SK-N-MC (cell line): ENCODE measurements around the gene TCF12.

Experiments
- DNase-seq: peaks from one replicate; pipeline ENCODE4 v3.0.0-alpha.2; 2011; ENCODE audit warnings: low read depth, low spot score
- H3K27ac ChIP-seq: fragments of 200-600 bp; sonication (generic); 2 replicates; pipeline ENCODE4 v1.5.1; 2016; ENCODE audit warnings: mixed run types
- H3K36me3 ChIP-seq: fragments of 200-600 bp; sonication (generic); 2 replicates; pipeline ENCODE4 v1.6.1; 2017; ENCODE audit warnings: antibody characterized with exemption, low read length, mixed read lengths; ENCODE audit not compliant: insufficient read depth
- H3K4me3 ChIP-seq: fragments of 200-600 bp; sonication (generic); 2 replicates; pipeline ENCODE4 v1.5.1; 2016
- H3K9ac ChIP-seq: fragments of 200-600 bp; sonication (generic); 2 replicates; pipeline ENCODE4 v1.8.0; 2017; ENCODE audit warnings: mixed run types, mixed read lengths; ENCODE audit not compliant: insufficient read length
- H3K9me3 ChIP-seq: fragments of 200-600 bp; sonication (generic); 2 replicates; pipeline ENCODE4 v1.6.1; 2017; ENCODE audit warnings: low read depth, mild to moderate bottlenecking, antibody characterized with exemption, low read length, moderate library complexity, mixed read lengths
- EZH2 ChIP-seq: fragments of 200-600 bp; sonication (generic); IDR thresholded peaks from one replicate; pipeline ENCODE4 v1.6.1; 2017; ENCODE audit warnings: antibody characterized with exemption
- FOXP2 ChIP-seq: optimal IDR thresholded peaks from 2 replicates; pipeline ENCODE3; 2011; ENCODE audit warnings: mild to moderate bottlenecking, moderate library complexity; ENCODE audit not compliant: insufficient read depth; ENCODE audit errors: extremely low read length, control extremely low read depth
- POLR2AphosphoS5 ChIP-seq: IDR thresholded peaks from 2 replicates; pipeline ENCODE4 v1.6.1; 2012; ENCODE audit warnings: mild to moderate bottlenecking, low read depth, low read length, borderline replicate concordance

The TCF12 gene

GRCh38 chr15:56906766-56907165 is 11.7 kb upstream of the TCF12 start:
- Histone ChIP-seq H3K9me3 (no peaks in the 10 kb centered on the region), H3K4me3 (no peak overlapping the region), H3K27ac (no peak overlapping the region), H3K9ac (no peak overlapping the region), H3K36me3 (no peaks in the 10 kb centered on the region)
- DNase-seq = no peak
- TF ChIP-seq POLR2AphosphoS5 (no peak), EZH2 (no peak), FOXP2 (no peak)

GRCh38 chr15:56910801-56911200 is 7.6 kb upstream of the TCF12 start:
- DNase-seq = no peak
- H3K4me3 ChIP-seq = no peak overlapping the region
- H3K9ac ChIP-seq = no peak overlapping the region
- no peaks in the 10 kb centered on the region for H3K36me3 ChIP-seq
- no peak overlapping the region for H3K27ac ChIP-seq
- TF ChIP-seq POLR2AphosphoS5 (no peak), EZH2 (no peak), FOXP2 (no peak)
- no peaks in the 10 kb centered on the region for H3K9me3 ChIP-seq

- H3K9me3 ChIP-seq = no peaks in the 10 kb centered on the region
- peak overlapping the region; percentile 46; the same call in 1 of the 2 replicates for H3K4me3 ChIP-seq
- DNase-seq = no peak
- TF ChIP-seq FOXP2 (no peak), EZH2 (no peak), POLR2AphosphoS5 (no peak)
- no peaks in the 10 kb centered on the region for H3K36me3 ChIP-seq
- peak overlapping the region; percentile 78 for H3K27ac ChIP-seq
- H3K9ac ChIP-seq = no peak overlapping the region
These were observed 5.2 kb upstream of the TCF12 start for GRCh38 chr15:56913241-56913640.

DNA sequence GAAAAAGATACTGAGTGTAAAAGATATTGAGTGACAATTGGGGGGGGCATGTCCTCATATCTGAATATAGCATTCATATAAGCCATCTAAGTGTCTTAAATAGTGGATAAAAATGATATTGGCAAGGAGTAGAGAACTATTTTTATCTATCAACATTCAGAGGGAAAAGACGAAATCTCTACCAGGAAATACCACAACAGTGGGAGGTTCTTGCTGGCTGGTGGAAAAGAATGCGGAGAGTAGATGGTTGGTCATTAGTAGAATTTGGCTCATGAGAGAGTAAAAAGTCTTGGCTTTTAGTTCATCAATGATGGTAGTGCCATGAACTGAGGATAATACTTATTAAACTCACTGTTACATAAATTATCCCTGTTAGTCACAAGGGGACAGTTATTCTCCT is 4.8 kb upstream of the TCF12 start:
- no peak for DNase-seq
- Histone ChIP-seq H3K9me3 (no peaks in the 10 kb centered on the region), H3K4me3 (peak overlapping the region; percentile 46; the same call in 1 of the 2 replicates), H3K36me3 (no peaks in the 10 kb centered on the region), H3K27ac (peak overlapping the region; percentile 78), H3K9ac (no peak overlapping the region)
- TF ChIP-seq EZH2 = no peak
- TF ChIP-seq FOXP2 = no peak
- TF ChIP-seq POLR2AphosphoS5 = no peak

GRCh38 chr15:56915888-56916287 is 2.6 kb upstream of the TCF12 start:
- DNase-seq = no peak
- TF ChIP-seq FOXP2 = no peak
- TF ChIP-seq POLR2AphosphoS5 = no peak
- no peak for TF ChIP-seq EZH2
- H3K36me3 ChIP-seq = peaks cover 4% of the 10 kb centered on the region; the same call in 1 of the 2 replicates

GRCh38 chr15:56916825-56917477 is 1.5 kb upstream of the TCF12 start:
- TF ChIP-seq FOXP2 = no peak
- TF ChIP-seq EZH2 = no peak
- no peak for TF ChIP-seq POLR2AphosphoS5
- Histone ChIP-seq H3K9ac (no peak overlapping the region), H3K27ac (no peak overlapping the region), H3K9me3 (no peaks in the 10 kb centered on the region), H3K36me3 (peaks cover 6% of the 10 kb centered on the region; the same call in 1 of the 2 replicates), H3K4me3 (no peak overlapping the region)
- no peak for DNase-seq

More at GRCh38 chr15:56915888-56916287, 2.6 kb upstream of the TCF12 start:
- Histone ChIP-seq H3K9ac (no peak overlapping the region), H3K9me3 (no peaks in the 10 kb centered on the region), H3K4me3 (no peak overlapping the region), H3K27ac (no peak overlapping the region)

GRCh38 chr15:56917652-56918045 is 795 bp upstream of the TCF12 start:
- Histone ChIP-seq H3K36me3 (peaks cover 13% of the 10 kb centered on the region; the same call in 1 of the 2 replicates), H3K9me3 (no peaks in the 10 kb centered on the region), H3K27ac (no peak overlapping the region), H3K9ac (no peak overlapping the region), H3K4me3 (no peak overlapping the region)
- no peak for TF ChIP-seq EZH2
- TF ChIP-seq FOXP2 = no peak
- no peak for TF ChIP-seq POLR2AphosphoS5
- no peak for DNase-seq

GRCh38 chr15:56919031-56919608 is 676 bp downstream of the TCF12 start:
- Histone ChIP-seq H3K9me3 (no peaks in the 10 kb centered on the region), H3K9ac (peak overlapping the region; percentile 97), H3K27ac (peak overlapping the region; percentile 85), H3K36me3 (peaks cover 26% of the 10 kb centered on the region), H3K4me3 (peak overlapping the region; percentile 97)
- no peak for DNase-seq
- TF ChIP-seq FOXP2 (no peak), EZH2 (no peak), POLR2AphosphoS5 (no peak)
